ENCODE data around the gene SLC35B1. TPM values are rescaled to one million over a fixed set of nuclear protein-coding genes. Genes with fewer than 3 reads are reported as not detected.

Gene SLC35B1
- polyA plus RNA-seq, 2 of the 4 experiments (the other 2 are of a cell fraction) = 72.7 to 191 TPM

DNA sequence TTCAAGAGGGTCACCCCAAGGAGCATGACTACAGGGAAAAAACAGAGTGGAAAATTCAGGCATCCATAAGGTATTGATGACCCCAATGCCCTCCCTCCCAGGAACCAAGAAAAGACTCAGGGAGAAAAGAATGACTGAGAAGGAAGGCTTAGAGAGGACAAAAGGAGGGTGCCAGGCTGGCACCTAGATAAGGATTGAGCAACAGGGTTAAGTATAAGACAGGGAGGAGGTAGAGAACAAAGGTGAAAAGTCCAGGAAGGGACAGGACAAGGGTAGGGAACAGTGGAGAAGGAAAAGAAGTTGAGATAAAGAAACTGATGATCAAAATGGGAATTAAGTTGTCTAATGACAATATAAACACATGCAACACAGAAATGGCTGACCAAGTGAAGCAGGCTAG is 2.5 kb downstream of the SLC35B1 start:
- FAIRE-seq = no peak
- no peak overlapping the region for H3K4me2 ChIP-seq
- no peak for DNase-seq (ENCODE audit: low read depth in 1 of 2, low spot score in 1 of 2)
- ATAC-seq = no peak
- TF ChIP-seq, protein P1, sequence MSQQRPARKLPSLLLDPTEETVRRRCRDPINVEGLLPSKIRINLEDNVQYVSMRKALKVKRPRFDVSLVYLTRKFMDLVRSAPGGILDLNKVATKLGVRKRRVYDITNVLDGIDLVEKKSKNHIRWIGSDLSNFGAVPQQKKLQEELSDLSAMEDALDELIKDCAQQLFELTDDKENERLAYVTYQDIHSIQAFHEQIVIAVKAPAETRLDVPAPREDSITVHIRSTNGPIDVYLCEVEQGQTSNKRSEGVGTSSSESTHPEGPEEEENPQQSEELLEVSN (IDR thresholded peaks at IDR 0.05; ENCODE audit: borderline replicate concordance, low read depth) = no peak
- TF ChIP-seq, protein P2, sequence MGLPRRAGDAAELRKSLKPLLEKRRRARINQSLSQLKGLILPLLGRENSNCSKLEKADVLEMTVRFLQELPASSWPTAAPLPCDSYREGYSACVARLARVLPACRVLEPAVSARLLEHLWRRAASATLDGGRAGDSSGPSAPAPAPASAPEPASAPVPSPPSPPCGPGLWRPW (IDR thresholded peaks at IDR 0.05) = no peak
- TF ChIP-seq FOSL2 (IDR thresholded peaks at IDR 0.05) = no peak
- TF ChIP-seq FOSL2 (CRISPR knock-in tag; IDR thresholded peaks at IDR 0.05) = no peak
- no peak for TF ChIP-seq MAZ (IDR thresholded peaks at IDR 0.05; ENCODE audit: borderline replicate concordance, low read depth, low read length)
- no peak for TF ChIP-seq RAD21 (conservative IDR thresholded peaks at IDR 0.05 in 1 of 2, IDR thresholded peaks at IDR 0.05 in 1 of 2)
- no peak for TF ChIP-seq BHLHE40 (IDR thresholded peaks at IDR 0.05; ENCODE audit: low read depth, low read length)
- TF ChIP-seq, protein P3, sequence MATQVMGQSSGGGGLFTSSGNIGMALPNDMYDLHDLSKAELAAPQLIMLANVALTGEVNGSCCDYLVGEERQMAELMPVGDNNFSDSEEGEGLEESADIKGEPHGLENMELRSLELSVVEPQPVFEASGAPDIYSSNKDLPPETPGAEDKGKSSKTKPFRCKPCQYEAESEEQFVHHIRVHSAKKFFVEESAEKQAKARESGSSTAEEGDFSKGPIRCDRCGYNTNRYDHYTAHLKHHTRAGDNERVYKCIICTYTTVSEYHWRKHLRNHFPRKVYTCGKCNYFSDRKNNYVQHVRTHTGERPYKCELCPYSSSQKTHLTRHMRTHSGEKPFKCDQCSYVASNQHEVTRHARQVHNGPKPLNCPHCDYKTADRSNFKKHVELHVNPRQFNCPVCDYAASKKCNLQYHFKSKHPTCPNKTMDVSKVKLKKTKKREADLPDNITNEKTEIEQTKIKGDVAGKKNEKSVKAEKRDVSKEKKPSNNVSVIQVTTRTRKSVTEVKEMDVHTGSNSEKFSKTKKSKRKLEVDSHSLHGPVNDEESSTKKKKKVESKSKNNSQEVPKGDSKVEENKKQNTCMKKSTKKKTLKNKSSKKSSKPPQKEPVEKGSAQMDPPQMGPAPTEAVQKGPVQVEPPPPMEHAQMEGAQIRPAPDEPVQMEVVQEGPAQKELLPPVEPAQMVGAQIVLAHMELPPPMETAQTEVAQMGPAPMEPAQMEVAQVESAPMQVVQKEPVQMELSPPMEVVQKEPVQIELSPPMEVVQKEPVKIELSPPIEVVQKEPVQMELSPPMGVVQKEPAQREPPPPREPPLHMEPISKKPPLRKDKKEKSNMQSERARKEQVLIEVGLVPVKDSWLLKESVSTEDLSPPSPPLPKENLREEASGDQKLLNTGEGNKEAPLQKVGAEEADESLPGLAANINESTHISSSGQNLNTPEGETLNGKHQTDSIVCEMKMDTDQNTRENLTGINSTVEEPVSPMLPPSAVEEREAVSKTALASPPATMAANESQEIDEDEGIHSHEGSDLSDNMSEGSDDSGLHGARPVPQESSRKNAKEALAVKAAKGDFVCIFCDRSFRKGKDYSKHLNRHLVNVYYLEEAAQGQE (IDR thresholded peaks at IDR 0.05) = no peak
- no peak for TF ChIP-seq HOXB5 (CRISPR knock-in tag; IDR thresholded peaks at IDR 0.05)
- TF ChIP-seq, protein P4, sequence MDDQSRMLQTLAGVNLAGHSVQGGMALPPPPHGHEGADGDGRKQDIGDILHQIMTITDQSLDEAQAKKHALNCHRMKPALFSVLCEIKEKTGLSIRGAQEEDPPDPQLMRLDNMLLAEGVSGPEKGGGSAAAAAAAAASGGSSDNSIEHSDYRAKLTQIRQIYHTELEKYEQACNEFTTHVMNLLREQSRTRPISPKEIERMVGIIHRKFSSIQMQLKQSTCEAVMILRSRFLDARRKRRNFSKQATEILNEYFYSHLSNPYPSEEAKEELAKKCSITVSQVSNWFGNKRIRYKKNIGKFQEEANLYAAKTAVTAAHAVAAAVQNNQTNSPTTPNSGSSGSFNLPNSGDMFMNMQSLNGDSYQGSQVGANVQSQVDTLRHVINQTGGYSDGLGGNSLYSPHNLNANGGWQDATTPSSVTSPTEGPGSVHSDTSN (IDR thresholded peaks at IDR 0.05) = no peak
- CTCF ChIA-PET = interaction anchor here (1.1 to 49.7 kb wide), 7 partner anchors 4 to 292 kb away, joined by 3 to 2008 read pairs (median 181); partner anchors contain the start of genes DLX3, NXPH3, SLC35B1 and SPOP
- peaks cover 10% of the 10 kb centered on the region for H3K4me1 ChIP-seq
- no peak overlapping the region for H3K4me3 ChIP-seq
- POLR2A ChIA-PET = interaction anchor here (1.8 kb wide), 1 partner anchor 59 kb away, joined by 4 read pairs; the partner anchor contains the start of gene FAM117A
- H3K27ac ChIP-seq = no peak overlapping the region
- H3K9me3 ChIP-seq = no peaks in the 10 kb centered on the region

DNA sequence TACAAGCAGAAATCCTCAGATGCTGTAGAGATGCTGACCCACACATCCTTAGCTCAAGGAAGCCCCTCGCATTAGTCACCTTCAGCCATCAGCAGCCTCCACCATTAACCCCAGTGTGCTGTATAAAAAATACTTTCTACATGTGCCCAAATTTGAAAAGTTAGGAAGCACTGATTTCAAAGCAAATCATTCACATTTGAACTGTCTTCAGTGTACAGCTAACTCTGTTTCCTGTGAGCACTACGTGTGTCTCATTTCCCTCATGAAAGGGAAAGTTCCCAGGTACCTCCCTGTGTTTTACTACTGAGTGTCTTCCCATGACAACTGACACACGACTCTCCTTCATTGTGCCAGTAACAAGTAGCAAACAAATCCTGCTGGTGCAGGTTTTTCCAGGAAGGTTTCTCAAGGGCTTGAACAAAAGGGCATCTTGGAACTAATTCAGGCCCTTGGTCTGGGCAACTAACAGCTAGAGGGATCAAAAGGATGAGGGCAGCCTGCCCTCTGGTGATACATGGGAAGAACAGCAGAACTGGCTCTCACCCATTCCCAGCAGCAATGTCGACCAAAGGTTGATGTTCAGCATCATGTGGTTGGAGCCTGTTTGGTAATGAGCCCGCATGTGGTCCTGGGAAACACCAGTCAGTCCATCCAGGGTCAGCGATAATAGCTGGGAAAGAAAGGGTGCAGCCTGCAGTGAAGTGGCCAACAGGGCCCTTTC is 4.0 kb downstream of the SLC35B1 start:
- peak; percentile 52 to 53 for ATAC-seq
- Histone ChIP-seq H3K4me1 (peaks cover 10% of the 10 kb centered on the region), H3K9me3 (no peaks in the 10 kb centered on the region), H3K4me2 (no peak overlapping the region), H3K4me3 (no peak overlapping the region), H3K27ac (no peak overlapping the region)
- WGBS (ENCODE audit: missing lambda C conversion rate) = 59% methylated on average over 6 of the region's 6 CpGs
- FAIRE-seq = peak; percentile 78
- POLR2A ChIA-PET = interaction anchor here (0.5 to 1.8 kb wide), 3 partner anchors 61 to 198 kb away, joined by 3 to 4 read pairs (median 4); partner anchors contain the start of gene FAM117A
- DNase-seq (ENCODE audit: low read depth in 1 of 2, low spot score in 1 of 2) = peak; percentile 72 to 78
- CTCF ChIA-PET = interaction anchor here (0.8 to 49.7 kb wide), 18 partner anchors 3 to 298 kb away, joined by 3 to 2008 read pairs (median 5); partner anchors contain the start of genes DLX3, NXPH3, SLC35B1 and SPOP
- TF ChIP-seq, protein P4 (IDR thresholded peaks at IDR 0.05) = no peak
- TF ChIP-seq, protein P5, sequence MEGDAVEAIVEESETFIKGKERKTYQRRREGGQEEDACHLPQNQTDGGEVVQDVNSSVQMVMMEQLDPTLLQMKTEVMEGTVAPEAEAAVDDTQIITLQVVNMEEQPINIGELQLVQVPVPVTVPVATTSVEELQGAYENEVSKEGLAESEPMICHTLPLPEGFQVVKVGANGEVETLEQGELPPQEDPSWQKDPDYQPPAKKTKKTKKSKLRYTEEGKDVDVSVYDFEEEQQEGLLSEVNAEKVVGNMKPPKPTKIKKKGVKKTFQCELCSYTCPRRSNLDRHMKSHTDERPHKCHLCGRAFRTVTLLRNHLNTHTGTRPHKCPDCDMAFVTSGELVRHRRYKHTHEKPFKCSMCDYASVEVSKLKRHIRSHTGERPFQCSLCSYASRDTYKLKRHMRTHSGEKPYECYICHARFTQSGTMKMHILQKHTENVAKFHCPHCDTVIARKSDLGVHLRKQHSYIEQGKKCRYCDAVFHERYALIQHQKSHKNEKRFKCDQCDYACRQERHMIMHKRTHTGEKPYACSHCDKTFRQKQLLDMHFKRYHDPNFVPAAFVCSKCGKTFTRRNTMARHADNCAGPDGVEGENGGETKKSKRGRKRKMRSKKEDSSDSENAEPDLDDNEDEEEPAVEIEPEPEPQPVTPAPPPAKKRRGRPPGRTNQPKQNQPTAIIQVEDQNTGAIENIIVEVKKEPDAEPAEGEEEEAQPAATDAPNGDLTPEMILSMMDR (IDR thresholded peaks at IDR 0.05) = peak; percentile 57
- TF ChIP-seq JUN (IDR thresholded peaks at IDR 0.05) = no peak
- peak; percentile 62 for TF ChIP-seq SMC3 (IDR thresholded peaks at IDR 0.05)
- peak; percentile 55 to 67 for TF ChIP-seq RAD21 (conservative IDR thresholded peaks at IDR 0.05 in 1 of 2, IDR thresholded peaks at IDR 0.05 in 1 of 2)
- no peak for TF ChIP-seq KDM5A (IDR thresholded peaks at IDR 0.05)
- TF ChIP-seq NPAS2 (CRISPR knock-in tag; IDR thresholded peaks at IDR 0.05; ENCODE audit: borderline replicate concordance) = no peak
- no peak for TF ChIP-seq EP300 (IDR thresholded peaks at IDR 0.05)
- TF ChIP-seq MYC (IDR thresholded peaks at IDR 0.05; ENCODE audit: borderline replicate concordance, low read length) = no peak

Data from A549 (cell line).